Fibroblast of mammary gland (primary cell): ENCODE measurements around the gene HAP1.

Experiments used
- DNase-seq: peaks from one replicate; pipeline ENCODE4 v3.0.0-alpha.2; 2010; ENCODE audit warnings: low read depth
- H3K4me3 ChIP-seq: 2 replicates; pipeline ENCODE4 v1.5.1; 2011; ENCODE audit warnings: low read depth, mild to moderate bottlenecking, low read length, moderate library complexity; ENCODE audit not compliant: control insufficient read depth
- TF ChIP-seq, protein P1 (sequence below): conservative IDR thresholded peaks from 2 replicates; pipeline ENCODE4 v1.5.1; 2011; ENCODE audit warnings: low read depth, low read length, inconsistent platforms; ENCODE audit not compliant: control insufficient read depth, insufficient read depth

Gene HAP1

DNA sequence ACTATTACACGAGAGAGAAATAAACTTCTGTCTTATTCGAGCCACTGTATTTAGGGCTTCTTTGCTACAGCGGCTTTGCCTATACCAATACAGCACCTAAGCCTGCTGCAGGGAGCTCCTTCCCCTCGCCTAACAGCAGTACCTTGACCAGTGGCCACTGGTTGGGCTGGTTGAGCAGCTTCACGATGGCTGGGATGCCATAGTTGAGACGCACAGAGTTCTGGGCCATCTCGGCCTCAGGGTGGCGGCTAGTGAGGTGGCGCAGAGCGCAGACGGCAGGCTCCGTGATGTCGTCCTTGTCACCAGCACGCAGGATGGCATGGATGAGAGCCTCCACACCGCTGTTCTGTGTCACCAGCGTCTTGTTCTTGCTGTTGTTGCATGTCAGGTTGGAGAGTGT, 28.4 kb upstream of the HAP1 start:
- no peak for DNase-seq
- TF ChIP-seq, protein P1, sequence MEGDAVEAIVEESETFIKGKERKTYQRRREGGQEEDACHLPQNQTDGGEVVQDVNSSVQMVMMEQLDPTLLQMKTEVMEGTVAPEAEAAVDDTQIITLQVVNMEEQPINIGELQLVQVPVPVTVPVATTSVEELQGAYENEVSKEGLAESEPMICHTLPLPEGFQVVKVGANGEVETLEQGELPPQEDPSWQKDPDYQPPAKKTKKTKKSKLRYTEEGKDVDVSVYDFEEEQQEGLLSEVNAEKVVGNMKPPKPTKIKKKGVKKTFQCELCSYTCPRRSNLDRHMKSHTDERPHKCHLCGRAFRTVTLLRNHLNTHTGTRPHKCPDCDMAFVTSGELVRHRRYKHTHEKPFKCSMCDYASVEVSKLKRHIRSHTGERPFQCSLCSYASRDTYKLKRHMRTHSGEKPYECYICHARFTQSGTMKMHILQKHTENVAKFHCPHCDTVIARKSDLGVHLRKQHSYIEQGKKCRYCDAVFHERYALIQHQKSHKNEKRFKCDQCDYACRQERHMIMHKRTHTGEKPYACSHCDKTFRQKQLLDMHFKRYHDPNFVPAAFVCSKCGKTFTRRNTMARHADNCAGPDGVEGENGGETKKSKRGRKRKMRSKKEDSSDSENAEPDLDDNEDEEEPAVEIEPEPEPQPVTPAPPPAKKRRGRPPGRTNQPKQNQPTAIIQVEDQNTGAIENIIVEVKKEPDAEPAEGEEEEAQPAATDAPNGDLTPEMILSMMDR: no peak
- no peak overlapping the region for H3K4me3 ChIP-seq

DNA sequence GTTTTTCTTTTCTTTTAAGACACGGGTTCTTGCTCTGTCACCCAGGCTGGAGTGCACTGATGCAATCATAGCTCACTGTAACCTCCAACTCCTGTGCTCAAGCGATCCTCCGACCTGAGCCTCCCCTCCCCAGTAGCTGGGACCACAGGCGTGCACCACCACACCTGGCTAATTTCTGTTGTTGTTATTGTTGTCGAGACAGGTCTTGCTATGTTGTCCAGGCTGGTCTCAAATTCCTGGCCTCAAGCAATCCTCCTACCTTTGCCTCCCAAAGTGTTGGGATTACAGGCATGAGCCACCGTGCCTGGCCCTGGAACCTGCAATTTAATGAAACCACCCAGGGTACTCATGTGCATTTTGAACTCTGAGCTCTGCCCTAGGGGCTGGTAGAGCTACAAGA, 27.9 kb upstream of the HAP1 start:
- H3K4me3 ChIP-seq: no peak overlapping the region
- TF ChIP-seq, protein P1: no peak
- DNase-seq: no peak

DNA sequence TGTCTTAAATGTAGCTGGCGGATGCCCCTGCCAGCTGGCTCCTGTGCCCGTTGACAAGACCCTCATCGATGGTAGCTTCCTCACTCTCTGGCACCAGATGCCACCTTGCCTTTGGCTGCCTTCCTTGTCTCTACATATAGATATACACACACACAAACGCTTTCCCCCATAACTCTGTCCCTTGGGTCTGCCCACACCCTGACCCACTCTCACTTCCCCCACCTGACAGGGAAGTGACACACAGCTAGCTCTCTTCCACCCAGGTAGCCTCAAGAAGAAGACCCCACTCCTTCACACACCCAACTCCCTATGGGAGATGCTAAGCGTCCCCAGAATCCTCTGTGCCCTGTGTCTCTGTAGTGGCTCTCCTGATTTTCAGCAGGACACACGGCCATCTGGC, 26.4 kb upstream of the HAP1 start:
- no peak for DNase-seq
- H3K4me3 ChIP-seq: no peak overlapping the region
- TF ChIP-seq, protein P1: no peak

DNA sequence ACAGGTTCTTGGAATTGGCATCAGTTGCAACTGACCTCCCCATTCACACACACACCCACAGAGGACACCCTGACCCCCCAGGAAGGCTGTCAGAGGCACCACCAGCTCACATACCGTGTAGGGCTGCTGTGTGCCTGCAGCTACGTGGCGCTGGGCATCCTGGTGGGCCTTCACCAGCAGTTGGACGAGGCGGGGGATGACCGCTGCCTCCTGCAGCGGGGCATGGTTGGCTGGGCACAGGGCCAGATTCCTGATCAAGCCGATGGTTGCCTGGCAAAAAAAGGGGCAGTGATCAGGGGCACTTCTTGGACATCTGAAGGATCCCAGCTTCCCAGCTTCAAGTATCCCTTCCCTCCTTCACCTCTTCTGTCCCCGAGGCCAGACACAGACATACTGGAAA, 24.2 kb upstream of the HAP1 start:
- H3K4me3 ChIP-seq: no peak overlapping the region

DNA sequence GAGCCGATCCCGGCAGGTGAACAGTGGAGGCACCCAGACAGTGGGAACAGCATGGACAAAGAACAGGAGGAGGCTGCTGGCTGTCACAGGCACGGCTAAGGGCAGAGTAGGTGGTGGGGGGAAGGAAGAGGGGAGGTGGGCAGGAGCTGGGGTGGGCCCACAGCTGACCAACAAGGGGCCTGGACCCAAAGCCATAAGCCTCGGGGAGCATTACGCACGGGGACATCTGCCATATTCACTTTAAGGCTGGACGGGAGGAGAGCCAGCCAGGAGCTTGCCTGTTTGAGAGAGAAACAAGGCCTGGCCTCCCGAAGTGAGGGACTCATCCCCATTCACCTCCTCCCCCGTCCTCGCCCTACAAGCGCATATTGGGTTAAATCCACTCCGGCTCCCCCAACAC, 19.6 kb upstream of the HAP1 start:
- DNase-seq: no peak
- no peak overlapping the region for H3K4me3 ChIP-seq
- TF ChIP-seq, protein P1: no peak

More for the DNA sequence above, 24.2 kb upstream of the HAP1 start:
- TF ChIP-seq, protein P1: no peak
- DNase-seq: no peak

DNA sequence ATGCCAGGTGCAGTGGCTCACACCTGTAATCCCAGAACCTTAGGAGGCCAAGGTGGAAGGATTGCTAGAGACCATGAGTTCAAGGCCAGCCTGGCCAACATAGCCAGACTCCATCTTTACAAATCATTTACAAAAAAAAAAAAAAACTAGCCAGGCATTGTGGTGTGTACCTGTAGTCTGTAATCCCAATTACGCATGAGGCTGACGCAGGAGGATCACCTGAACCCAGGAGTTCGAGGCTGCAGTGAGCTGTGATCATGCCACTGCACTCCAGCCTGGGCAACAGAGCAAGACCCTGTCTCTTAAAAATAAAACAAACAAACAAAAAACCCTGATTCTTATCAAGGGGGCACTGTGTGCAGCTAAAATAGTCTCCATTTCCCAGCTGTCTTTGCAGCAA, 16.8 kb upstream of the HAP1 start:
- DNase-seq: no peak
- TF ChIP-seq, protein P1: no peak
- no peak overlapping the region for H3K4me3 ChIP-seq

DNA sequence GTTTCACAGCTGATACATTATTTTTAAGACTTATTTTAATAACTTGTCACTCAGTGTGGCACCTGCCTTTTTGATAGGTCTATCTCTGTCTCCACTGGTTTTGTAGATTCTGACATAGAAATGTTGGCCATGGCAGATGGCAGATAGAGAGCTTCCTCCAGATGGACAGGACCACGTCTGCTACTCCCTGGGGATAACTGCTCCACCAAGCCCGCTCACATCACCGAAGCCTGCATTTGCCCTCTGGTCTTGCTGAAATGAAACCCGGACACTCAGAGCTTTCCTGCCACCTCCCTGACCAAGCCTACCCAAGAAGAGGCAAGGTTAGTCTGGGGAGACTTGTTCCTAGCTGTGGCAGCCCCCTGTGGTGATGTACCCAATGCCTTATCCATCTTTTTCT, 16.4 kb upstream of the HAP1 start:
- DNase-seq: no peak
- H3K4me3 ChIP-seq: no peak overlapping the region
- TF ChIP-seq, protein P1: no peak
